ENCODE measurements around the gene DHFR.

DHFR gene

GRCh38 chr5:80654054-80654390 lies 761 bp downstream of the DHFR start:
- DNase-seq: no peak

- no peak for DNase-seq
These were observed 1.3 kb downstream of the DHFR start for GRCh38 chr5:80653502-80653901.

GRCh38 chr5:80646926-80647325 lies 7.9 kb downstream of the DHFR start:
- DNase-seq: no peak

DNA sequence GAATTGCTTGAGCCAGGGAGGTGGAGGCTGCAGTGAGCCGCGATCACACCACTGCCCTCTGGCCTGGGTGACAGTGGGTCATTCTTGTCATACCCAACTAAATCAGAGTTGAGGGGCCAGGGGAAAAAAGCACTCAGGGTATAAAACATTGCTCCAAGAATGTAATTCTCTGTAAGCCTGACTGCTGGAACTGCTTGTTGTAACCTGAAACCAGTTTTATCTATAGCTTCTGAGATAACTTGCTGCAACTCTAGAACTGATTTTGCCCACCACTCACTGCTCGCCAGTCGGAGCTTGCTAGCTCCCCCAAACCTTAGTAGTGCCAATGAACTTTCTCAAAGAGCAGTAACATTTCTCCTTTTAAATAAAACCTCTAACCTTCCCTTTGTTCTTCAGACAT lies 9.9 kb downstream of the DHFR start:
- no peak for DNase-seq

DNA sequence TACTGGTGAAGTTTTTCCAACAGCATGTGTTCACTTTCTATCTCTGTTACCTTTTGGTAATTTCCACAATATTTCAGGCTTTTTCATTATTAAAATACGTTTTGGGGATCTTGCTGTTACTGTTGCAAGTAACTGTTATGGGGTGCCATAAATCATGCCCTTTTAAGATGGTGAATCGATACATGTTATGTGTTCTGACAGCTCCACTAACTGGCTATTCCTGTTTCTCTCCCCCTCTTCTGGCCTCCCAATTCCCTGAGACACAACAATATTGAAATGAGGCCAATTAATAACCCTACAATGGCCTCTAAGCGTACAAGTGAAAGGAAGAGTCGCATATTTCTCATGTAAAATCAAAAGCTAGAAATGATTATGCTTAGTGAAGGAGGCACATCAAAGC lies 13.4 kb downstream of the DHFR start:
- no peak for DNase-seq

- no peak for DNase-seq
These were observed 20.6 kb downstream of the DHFR start for GRCh38 chr5:80634193-80634592.

DNA sequence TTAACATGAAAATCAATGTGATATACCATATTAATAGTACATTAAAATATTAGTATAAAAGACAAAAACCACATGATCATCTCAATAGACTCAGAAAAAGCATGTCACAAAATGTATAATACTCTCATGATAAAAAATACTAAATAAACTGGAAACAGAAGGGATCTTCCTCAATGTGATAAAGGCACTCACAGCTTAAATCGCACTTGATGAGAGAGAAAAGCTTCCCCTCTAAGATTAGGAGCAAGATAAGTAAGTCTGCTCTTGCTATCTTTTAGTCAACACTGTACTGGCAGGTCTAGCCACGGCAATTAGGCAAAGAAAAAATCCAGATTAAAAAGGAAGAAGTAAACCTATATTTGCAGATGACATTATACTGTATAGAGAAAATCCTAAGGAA lies 22.1 kb downstream of the DHFR start:
- DNase-seq: no peak

GRCh38 chr5:80631278-80632259 lies 23.2 kb downstream of the DHFR start:
- DNase-seq: no peak

DNA sequence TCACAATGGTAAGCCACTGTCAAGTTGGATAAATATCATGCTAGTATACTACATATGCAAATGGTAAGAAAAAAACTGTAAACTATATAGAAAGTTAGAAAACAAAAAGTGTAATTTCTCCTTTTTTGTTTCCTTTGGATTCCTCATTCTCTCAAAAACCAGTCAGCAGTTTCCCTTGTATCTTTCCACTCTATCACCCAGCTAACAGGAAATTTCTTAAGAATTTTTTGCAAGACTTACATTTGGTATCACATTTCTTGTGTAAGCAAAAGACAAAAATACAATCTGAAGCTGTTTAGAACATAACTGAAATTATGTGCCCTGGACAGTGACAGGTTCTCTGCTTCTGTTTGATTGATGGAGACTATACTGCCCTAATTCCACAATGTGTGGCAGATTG lies 25.5 kb downstream of the DHFR start:
- no peak for DNase-seq

GRCh38 chr5:80625230-80625629 lies 29.6 kb downstream of the DHFR start:
- no peak for DNase-seq

GRCh38 chr5:80623999-80624398 lies 30.8 kb downstream of the DHFR start:
- DNase-seq: no peak

GRCh38 chr5:80622756-80623155 lies 32.0 kb downstream of the DHFR start:
- DNase-seq: no peak

- no peak for DNase-seq
These were observed 34.6 kb downstream of the DHFR start for GRCh38 chr5:80620211-80620610.

DNA sequence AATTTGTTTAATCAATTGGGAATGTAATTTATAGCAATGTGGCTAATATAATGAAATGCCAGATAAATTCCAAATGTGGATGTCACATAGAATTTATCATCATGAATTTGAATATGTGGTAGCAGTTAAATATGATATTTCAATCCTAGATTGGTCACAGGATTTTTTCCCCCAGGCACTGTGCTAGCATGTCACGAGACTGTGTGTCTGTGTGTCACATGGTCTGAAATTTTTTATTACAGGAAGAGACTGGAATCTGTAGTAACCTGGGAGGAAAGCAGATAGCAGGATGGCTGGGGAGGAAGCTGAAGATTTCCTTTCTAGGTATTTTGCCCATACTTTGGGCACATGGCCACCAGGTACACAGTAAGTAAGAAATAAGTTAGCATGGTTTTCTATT lies 35.7 kb downstream of the DHFR start:
- no peak for DNase-seq

DNA sequence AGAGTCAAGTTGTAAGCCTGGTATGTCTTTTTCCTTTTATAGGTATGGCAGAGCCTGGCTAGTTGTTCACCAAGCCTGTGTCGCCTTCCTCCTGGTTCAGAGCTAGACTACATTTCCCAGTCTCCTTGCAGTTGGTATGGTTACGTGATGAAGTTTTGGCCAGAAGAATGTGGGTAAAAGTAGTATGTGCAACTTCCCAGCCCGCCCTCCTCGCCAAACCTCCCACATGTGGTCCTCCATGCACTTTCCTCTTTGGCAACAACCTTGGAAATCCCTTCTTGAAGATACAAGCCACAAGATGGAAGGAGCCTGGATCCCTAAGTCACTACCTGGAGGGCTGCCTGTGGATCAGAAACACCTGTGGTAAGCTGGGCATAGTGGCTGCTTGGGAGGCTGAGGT lies 36.3 kb downstream of the DHFR start:
- DNase-seq: no peak

DNA sequence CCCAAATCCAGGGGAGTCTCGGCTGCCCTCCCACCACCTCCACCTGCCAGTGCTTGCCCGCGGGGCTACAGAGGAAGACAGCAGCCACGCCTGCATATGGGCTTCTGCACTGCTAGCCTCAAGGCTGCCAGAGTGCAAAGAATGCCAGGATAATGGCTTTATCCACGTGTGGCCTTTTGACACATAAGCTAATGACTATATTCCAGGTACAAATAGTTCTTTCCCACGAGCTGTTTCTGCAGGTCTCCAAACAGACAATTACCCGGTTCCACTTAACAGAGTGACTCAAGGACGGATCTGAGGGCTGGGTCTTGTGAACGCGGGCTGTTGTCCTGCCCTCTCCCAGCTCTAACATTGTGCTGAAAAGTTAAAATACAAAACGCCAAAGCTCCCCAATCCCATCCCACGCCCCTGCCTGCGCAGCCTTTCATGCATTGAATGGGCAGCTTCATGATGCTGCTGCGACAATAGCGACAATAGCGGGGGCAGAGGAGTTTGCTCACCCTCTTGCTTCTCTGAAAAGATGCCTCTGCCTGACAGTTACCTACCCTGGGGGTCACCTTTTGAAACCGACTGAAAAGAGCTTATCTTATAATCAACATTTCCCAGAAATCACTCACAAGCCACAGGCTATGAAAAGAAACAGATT lies 39.4 kb downstream of the DHFR start:
- DNase-seq: no peak

DNA sequence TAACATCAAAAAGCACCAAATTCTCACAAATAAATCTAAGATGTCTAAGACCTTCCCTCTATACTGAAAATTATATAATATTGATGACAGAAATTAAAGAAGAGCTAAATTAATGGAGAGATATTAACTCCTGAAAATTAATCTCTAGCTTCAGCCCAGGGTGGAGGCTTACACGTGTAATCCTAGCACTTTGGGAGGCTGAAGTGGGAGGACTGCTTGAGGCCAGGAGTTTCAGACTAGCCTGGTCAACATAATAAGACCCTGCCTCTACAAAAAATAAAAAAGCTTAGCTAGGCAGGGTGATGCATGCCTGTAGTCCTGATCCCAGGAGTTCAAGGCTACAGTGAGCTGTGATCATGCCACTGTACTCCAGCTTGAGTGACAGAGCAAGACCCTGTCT lies 45.1 kb downstream of the DHFR start:
- DNase-seq: no peak

DNA sequence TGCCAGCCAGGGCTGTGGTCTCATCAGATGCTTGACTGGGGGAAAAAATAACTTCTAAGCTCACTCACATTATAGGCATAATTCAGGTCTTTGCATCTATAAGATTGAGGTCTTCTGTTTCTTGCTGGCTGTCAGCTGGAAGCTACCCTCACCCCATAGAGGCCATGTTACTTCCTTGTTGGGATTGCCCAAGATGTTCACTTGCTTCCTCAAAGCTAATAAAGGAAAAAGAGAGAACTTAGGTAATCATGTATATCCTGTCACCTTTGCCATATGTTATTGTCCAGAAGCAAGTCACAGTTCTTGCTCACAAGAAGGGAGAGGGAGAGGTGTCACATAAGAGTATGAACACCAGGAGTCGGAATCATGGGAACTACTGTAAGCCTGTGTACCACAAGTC lies 46.1 kb downstream of the DHFR start:
- no peak for DNase-seq

- no peak for DNase-seq
These were observed 47.0 kb downstream of the DHFR start for GRCh38 chr5:80607832-80608231.

- no peak for DNase-seq
These were observed 47.4 kb downstream of the DHFR start for GRCh38 chr5:80607343-80607742.

- no peak for DNase-seq
These were observed 53.7 kb downstream of the DHFR start for GRCh38 chr5:80600943-80601693.

- DNase-seq: no peak
These were observed 57.3 kb downstream of the DHFR start for GRCh38 chr5:80597500-80597899.

DNA sequence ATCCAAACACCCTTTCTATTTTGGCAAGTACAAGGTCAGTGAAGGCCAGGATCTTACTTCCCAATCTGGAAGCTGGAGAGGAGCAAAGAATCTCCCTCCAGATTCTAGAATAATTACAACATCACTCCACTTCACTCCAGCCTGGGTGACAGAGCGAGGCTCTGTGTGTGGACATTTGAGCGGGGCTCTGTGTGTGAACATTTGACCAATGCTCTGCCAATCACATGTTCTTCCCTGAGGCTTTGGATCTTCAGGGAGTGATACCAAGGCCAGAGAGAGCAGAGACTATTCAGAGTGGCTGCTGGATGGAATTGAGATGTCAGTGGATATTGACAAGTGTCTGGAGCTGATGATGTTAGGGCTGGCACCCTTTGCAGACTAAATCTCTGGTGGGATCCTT lies 60.0 kb downstream of the DHFR start:
- DNase-seq: no peak

- DNase-seq: no peak
These were observed 62.0 kb downstream of the DHFR start for GRCh38 chr5:80592761-80593160.
